Dermis microvascular lymphatic vessel endothelial cell (primary cell): ENCODE results near the gene HDAC4. TPM values are rescaled to one million over a fixed set of nuclear protein-coding genes. Genes with fewer than 3 reads are reported as not detected.

ENCODE experiments used
- DNase-seq, 2 donors: peaks; one replicate each; pipeline versions ENCODE4 v3.0.0 to v3.0.0-alpha.2; 2010; ENCODE audit warnings: low read depth in 2 of 2
- total RNA-seq: library from RNA; depleted of rRNA; stranded (reverse); fragments of >200 nt; gene quantifications from 2 replicates; pipeline ENCODE4 v1.2.1, GENCODE V29; 2014

HDAC4 gene
- total RNA-seq, 1 donor from 2014 or later = 10.4 TPM

GRCh38 chr2:239204876-239205468, 195.8 kb downstream of the HDAC4 start:
- no peak for DNase-seq

GRCh38 chr2:239204136-239204875, 196.5 kb downstream of the HDAC4 start:
- DNase-seq = no peak

GRCh38 chr2:239203443-239204135, 197.2 kb downstream of the HDAC4 start:
- DNase-seq = no peak

- DNase-seq = no peak
These were observed 198.0 kb downstream of the HDAC4 start for GRCh38 chr2:239202836-239203235.

- DNase-seq = no peak
These were observed 198.5 kb downstream of the HDAC4 start for GRCh38 chr2:239202343-239202742.

GRCh38 chr2:239201884-239202283, 198.9 kb downstream of the HDAC4 start:
- no peak for DNase-seq

GRCh38 chr2:239201531-239201876, 199.3 kb downstream of the HDAC4 start:
- DNase-seq = no peak

- DNase-seq = no peak
These were observed 199.9 kb downstream of the HDAC4 start for GRCh38 chr2:239200646-239201530.

- DNase-seq = no peak
These were observed 201.6 kb downstream of the HDAC4 start for GRCh38 chr2:239199041-239199768.

- no peak for DNase-seq
These were observed 202.6 kb downstream of the HDAC4 start for GRCh38 chr2:239198221-239198620.

- DNase-seq = no peak
These were observed 203.7 kb downstream of the HDAC4 start for GRCh38 chr2:239197146-239197545.

GRCh38 chr2:239196474-239197021, 204.3 kb downstream of the HDAC4 start:
- DNase-seq = no peak

GRCh38 chr2:239195992-239196391, 204.8 kb downstream of the HDAC4 start:
- no peak for DNase-seq

GRCh38 chr2:239195318-239195871, 205.4 kb downstream of the HDAC4 start:
- no peak for DNase-seq

- DNase-seq = no peak
These were observed 206.0 kb downstream of the HDAC4 start for GRCh38 chr2:239194731-239195317.

- no peak for DNase-seq
These were observed 206.7 kb downstream of the HDAC4 start for GRCh38 chr2:239193925-239194677.

- DNase-seq = no peak
These were observed 207.4 kb downstream of the HDAC4 start for GRCh38 chr2:239193401-239193811.

GRCh38 chr2:239192975-239193374, 207.8 kb downstream of the HDAC4 start:
- no peak for DNase-seq

- DNase-seq = no peak
These were observed 208.4 kb downstream of the HDAC4 start for GRCh38 chr2:239192456-239192855.
